Measurements from ENCODE around the gene ME1. TPM values are rescaled to one million over a fixed set of nuclear protein-coding genes. Genes with fewer than 3 reads are reported as not detected.

ME1 gene
- total RNA-seq, 1 experiment from 2014 or later = 17.8 TPM

- no peak for DNase-seq (ENCODE audit: unreplicated experiment)
- H3K9me3 Mint-ChIP-seq (ENCODE audit: unreplicated experiment) = no peaks in the 10 kb centered on the region
- BruUV-seq (replicated peaks) = no TSS peak
- no peak overlapping the region for H3K4me3 Mint-ChIP-seq (ENCODE audit: unreplicated experiment)
- ChIA-PET POLR2A (interaction anchor here (1.0 to 1.4 kb wide), 2 partner anchors 10 kb away, joined by 3 read pairs; no protein-coding TSS in a partner anchor), CTCF (interaction anchor here (1.8 kb wide), 1 partner anchor 79 kb away, joined by 7 read pairs; the partner anchor contains the start of gene PRSS35)
- intact Hi-C loops (cut with micrococcal nuclease) = loop anchor here (5.0 to 10.0 kb wide), 3 partner anchors 34 to 1188 kb away; partner anchors contain the start of genes IBTK and PRSS35
- H3K36me3 Mint-ChIP-seq (ENCODE audit: insufficient read depth, unreplicated experiment) = no peaks in the 10 kb centered on the region
- H3K27me3 Mint-ChIP-seq (ENCODE audit: insufficient read depth, unreplicated experiment) = no peaks in the 10 kb centered on the region
- H3K4me1 Mint-ChIP-seq (ENCODE audit: insufficient read depth, unreplicated experiment) = peaks cover 22% of the 10 kb centered on the region
- TF ChIP-seq CTCF (IDR thresholded peaks at IDR 0.05; ENCODE audit: unreplicated experiment) = no peak
- no peak overlapping the region for H3K27ac Mint-ChIP-seq (ENCODE audit: low read depth, unreplicated experiment)
These were observed 2.3 kb upstream of the ME1 start for GRCh38 chr6:83433177-83433576.

GRCh38 chr6:83432636-83433035 lies 1.8 kb upstream of the ME1 start:
- Mint-ChIP-seq H3K9me3 (ENCODE audit: unreplicated experiment) (no peaks in the 10 kb centered on the region), H3K36me3 (ENCODE audit: insufficient read depth, unreplicated experiment) (no peaks in the 10 kb centered on the region), H3K27ac (ENCODE audit: low read depth, unreplicated experiment) (no peak overlapping the region), H3K4me3 (ENCODE audit: unreplicated experiment) (no peak overlapping the region), H3K4me1 (ENCODE audit: insufficient read depth, unreplicated experiment) (peaks cover 22% of the 10 kb centered on the region), H3K27me3 (ENCODE audit: insufficient read depth, unreplicated experiment) (no peaks in the 10 kb centered on the region)
- DNase-seq (ENCODE audit: unreplicated experiment) = no peak
- TF ChIP-seq CTCF (IDR thresholded peaks at IDR 0.05; ENCODE audit: unreplicated experiment) = no peak
- ChIA-PET CTCF (interaction anchor here (1.8 kb wide), 1 partner anchor 79 kb away, joined by 7 read pairs; the partner anchor contains the start of gene PRSS35), POLR2A (interaction anchor here (1.0 kb wide), 1 partner anchor 11 kb away, joined by 3 read pairs; no protein-coding TSS in a partner anchor)
- intact Hi-C loops (cut with micrococcal nuclease) = loop anchor here (5.0 to 10.0 kb wide), 3 partner anchors 35 to 1188 kb away; partner anchors contain the start of genes IBTK and PRSS35
- no TSS peak for BruUV-seq (replicated peaks)

GRCh38 chr6:83431545-83432155 lies 799 bp upstream of the ME1 start:
- ChIA-PET POLR2A (interaction anchor here (1.2 to 2.2 kb wide), 2 partner anchors 33 to 362 kb away, joined by 3 to 12 read pairs; no protein-coding TSS in a partner anchor), CTCF (interaction anchor here (0.6 to 1.8 kb wide), 2 partner anchors 50 to 80 kb away, joined by 3 to 7 read pairs; partner anchors contain the start of gene PRSS35)
- peak overlapping the region; percentile 73 for H3K27ac Mint-ChIP-seq (ENCODE audit: low read depth, unreplicated experiment)
- peak overlapping the region; percentile 74 for H3K4me3 Mint-ChIP-seq (ENCODE audit: unreplicated experiment)
- H3K4me1 Mint-ChIP-seq (ENCODE audit: insufficient read depth, unreplicated experiment) = peaks cover 16% of the 10 kb centered on the region
- intact Hi-C loops (cut with micrococcal nuclease) = loop anchor here (5.0 to 10.0 kb wide), 3 partner anchors 36 to 1187 kb away; partner anchors contain the start of genes IBTK and PRSS35
- DNase-seq (ENCODE audit: unreplicated experiment) = no peak
- no peak for TF ChIP-seq CTCF (IDR thresholded peaks at IDR 0.05; ENCODE audit: unreplicated experiment)
- H3K9me3 Mint-ChIP-seq (ENCODE audit: unreplicated experiment) = peaks cover under 1% of the 10 kb centered on the region
- no peaks in the 10 kb centered on the region for H3K36me3 Mint-ChIP-seq (ENCODE audit: insufficient read depth, unreplicated experiment)
- BruUV-seq (replicated peaks) = no TSS peak
- no peaks in the 10 kb centered on the region for H3K27me3 Mint-ChIP-seq (ENCODE audit: insufficient read depth, unreplicated experiment)

- H3K27ac Mint-ChIP-seq (ENCODE audit: low read depth, unreplicated experiment) = peak overlapping the region; percentile 73
- peaks cover 16% of the 10 kb centered on the region for H3K9me3 Mint-ChIP-seq (ENCODE audit: unreplicated experiment)
- TF ChIP-seq CTCF (IDR thresholded peaks at IDR 0.05; ENCODE audit: unreplicated experiment) = no peak
- H3K4me3 Mint-ChIP-seq (ENCODE audit: unreplicated experiment) = peak overlapping the region; percentile 74
- ChIA-PET CTCF (no interaction called here), POLR2A (interaction anchor here (0.6 to 2.2 kb wide), 6 partner anchors 25 to 360 kb away, joined by 3 to 12 read pairs (median 3); no protein-coding TSS in a partner anchor)
- peaks cover 16% of the 10 kb centered on the region for H3K4me1 Mint-ChIP-seq (ENCODE audit: insufficient read depth, unreplicated experiment)
- peak; percentile 67 for DNase-seq (ENCODE audit: unreplicated experiment)
- no peaks in the 10 kb centered on the region for H3K36me3 Mint-ChIP-seq (ENCODE audit: insufficient read depth, unreplicated experiment)
- H3K27me3 Mint-ChIP-seq (ENCODE audit: insufficient read depth, unreplicated experiment) = no peaks in the 10 kb centered on the region
- TSS peak; percentile 30 for BruUV-seq (replicated peaks)
- intact Hi-C loops (cut with micrococcal nuclease) = loop anchor here (5.0 to 10.0 kb wide), 3 partner anchors 37 to 1185 kb away; partner anchors contain the start of genes IBTK and PRSS35
These were observed 817 bp downstream of the ME1 start for GRCh38 chr6:83429857-83430610.
